ENCODE measurements around the gene PPP1R37. TPM values are rescaled to one million over a fixed set of nuclear protein-coding genes. Genes with fewer than 3 reads are reported as not detected.

PPP1R37 gene
- total and polyA plus RNA-seq, 2 donors (not counting 1 experiment from before 2014, with no cell fraction given): 20.7 to 28.1 TPM

DNA sequence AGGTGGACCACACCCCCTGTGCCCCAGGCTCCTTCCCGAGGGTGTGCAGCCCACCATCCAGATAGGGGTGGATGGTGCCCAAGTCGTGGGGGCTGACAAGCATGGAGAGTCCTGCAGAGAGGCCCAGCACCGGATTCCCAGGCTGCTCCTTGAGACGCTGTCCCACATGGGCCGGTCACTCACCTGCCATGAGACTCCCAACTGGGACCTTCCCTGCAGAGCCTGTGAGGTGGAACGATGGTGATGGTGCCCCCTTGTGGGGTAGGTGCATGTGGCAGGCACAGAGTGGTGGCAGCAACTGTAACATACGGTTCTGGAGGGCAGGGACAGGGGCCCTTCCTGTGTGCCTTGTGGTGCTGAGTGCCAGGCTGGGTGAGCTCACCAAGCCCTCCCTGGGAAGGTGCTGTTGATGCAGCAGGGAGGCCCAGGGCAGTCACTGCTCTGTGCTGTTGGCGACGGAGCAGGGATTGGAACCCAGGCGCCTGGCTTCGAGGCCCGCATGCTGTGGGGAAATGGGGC is 33.1 kb downstream of the PPP1R37 start:
- H3K4me2 ChIP-seq (replicated peaks; ENCODE audit: low read depth, low read length, poor library complexity, severe bottlenecking): peak overlapping the region; percentile 21

GRCh38 chr19:45126654-45127053 is 33.7 kb downstream of the PPP1R37 start:
- WGBS (ENCODE audit: insufficient coverage): 88% methylated on average over 7 of the region's 7 CpGs
- no peak overlapping the region for H3K4me3 ChIP-seq (ENCODE audit: control extremely low read depth in 1 of 5, extremely low read depth in 1 of 5, insufficient read depth in 1 of 5, low read depth in 2 of 5, low read length in 4 of 5)
- H2AFZ ChIP-seq (ENCODE audit: insufficient read depth, low read depth, low read length, poor library complexity, severe bottlenecking): no peak overlapping the region
- CTCF ChIA-PET: interaction anchor here (0.8 to 2.5 kb wide), 10 partner anchors 9 to 110 kb away, joined by 3 to 14 read pairs (median 3); partner anchors contain the start of gene PPP1R37
- H3K4me3 Mint-ChIP-seq: no peak overlapping the region
- H3K27me3 Mint-ChIP-seq: no peaks in the 10 kb centered on the region
- H3K27ac Mint-ChIP-seq: no peak overlapping the region
- H3K9ac ChIP-seq (ENCODE audit: low read length): no peak overlapping the region
- no peaks in the 10 kb centered on the region for H3K9me3 ChIP-seq (ENCODE audit: control extremely low read depth in 1 of 3, control insufficient read depth in 2 of 3, insufficient read depth in 1 of 3, low read length in 2 of 3)
- H3K9me3 Mint-ChIP-seq (ENCODE audit: insufficient read depth): no peaks in the 10 kb centered on the region
- no peaks in the 10 kb centered on the region for H3K36me3 ChIP-seq (replicated peaks in 1 of 2; ENCODE audit: control extremely low read depth in 1 of 2, control insufficient read depth in 1 of 2, extremely low read depth in 1 of 2, insufficient read depth in 2 of 2, low read length in 1 of 2)
- H3K4me1 Mint-ChIP-seq: peaks cover 43% of the 10 kb centered on the region
- POLR2A ChIA-PET: interaction anchor here (0.6 kb wide), 1 partner anchor 738 kb away, joined by 4 read pairs; no protein-coding TSS in a partner anchor
- intact Hi-C loops (cut with micrococcal nuclease): loop anchor here (5.0 kb wide), 1 partner anchor 34 kb away; the partner anchor contains the start of gene PPP1R37
- no peaks in the 10 kb centered on the region for H3K27me3 ChIP-seq (replicated peaks in 1 of 4; ENCODE audit: control extremely low read depth in 1 of 4, control insufficient read depth in 3 of 4, insufficient read depth in 4 of 4, low read length in 3 of 4)
- no peak for ATAC-seq (ENCODE audit: low read depth)
- TF ChIP-seq, protein P1, sequence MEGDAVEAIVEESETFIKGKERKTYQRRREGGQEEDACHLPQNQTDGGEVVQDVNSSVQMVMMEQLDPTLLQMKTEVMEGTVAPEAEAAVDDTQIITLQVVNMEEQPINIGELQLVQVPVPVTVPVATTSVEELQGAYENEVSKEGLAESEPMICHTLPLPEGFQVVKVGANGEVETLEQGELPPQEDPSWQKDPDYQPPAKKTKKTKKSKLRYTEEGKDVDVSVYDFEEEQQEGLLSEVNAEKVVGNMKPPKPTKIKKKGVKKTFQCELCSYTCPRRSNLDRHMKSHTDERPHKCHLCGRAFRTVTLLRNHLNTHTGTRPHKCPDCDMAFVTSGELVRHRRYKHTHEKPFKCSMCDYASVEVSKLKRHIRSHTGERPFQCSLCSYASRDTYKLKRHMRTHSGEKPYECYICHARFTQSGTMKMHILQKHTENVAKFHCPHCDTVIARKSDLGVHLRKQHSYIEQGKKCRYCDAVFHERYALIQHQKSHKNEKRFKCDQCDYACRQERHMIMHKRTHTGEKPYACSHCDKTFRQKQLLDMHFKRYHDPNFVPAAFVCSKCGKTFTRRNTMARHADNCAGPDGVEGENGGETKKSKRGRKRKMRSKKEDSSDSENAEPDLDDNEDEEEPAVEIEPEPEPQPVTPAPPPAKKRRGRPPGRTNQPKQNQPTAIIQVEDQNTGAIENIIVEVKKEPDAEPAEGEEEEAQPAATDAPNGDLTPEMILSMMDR (IDR thresholded peaks at IDR 0.05): no peak
- no peak for TF ChIP-seq EZH2 (IDR thresholded peaks at IDR 0.05; ENCODE audit: borderline replicate concordance, insufficient read depth, low read depth, low read length, poor library complexity, severe bottlenecking)
- H4K20me1 ChIP-seq (ENCODE audit: control insufficient read depth, insufficient read depth, low read length, poor library complexity, severe bottlenecking): peaks cover 76% of the 10 kb centered on the region
- H3K4me1 ChIP-seq (ENCODE audit: control insufficient read depth in 2 of 2, insufficient read depth in 2 of 2, low read length in 2 of 2): peaks cover 12 to 19% of the 10 kb centered on the region in 2 donors
- no peak overlapping the region for H3K4me2 ChIP-seq (replicated peaks; ENCODE audit: low read depth, low read length, poor library complexity, severe bottlenecking)
- H3K27ac ChIP-seq (ENCODE audit: low read length in 2 of 2): no peak overlapping the region
- no peak for DNase-seq
- peaks cover 95% of the 10 kb centered on the region for H3K79me2 ChIP-seq (ENCODE audit: control insufficient read depth, insufficient read depth, low read length)

More for the DNA sequence above, 33.1 kb downstream of the PPP1R37 start:
- Histone ChIP-seq H3K27me3 (replicated peaks in 1 of 4; ENCODE audit: control extremely low read depth in 1 of 4, control insufficient read depth in 3 of 4, insufficient read depth in 4 of 4, low read length in 3 of 4) (no peaks in the 10 kb centered on the region), H3K9ac (ENCODE audit: low read length) (no peak overlapping the region), H3K36me3 (replicated peaks in 1 of 2; ENCODE audit: control extremely low read depth in 1 of 2, control insufficient read depth in 1 of 2, extremely low read depth in 1 of 2, insufficient read depth in 2 of 2, low read length in 1 of 2) (no peaks in the 10 kb centered on the region), H3K4me3 (ENCODE audit: control extremely low read depth in 1 of 5, extremely low read depth in 1 of 5, insufficient read depth in 1 of 5, low read depth in 2 of 5, low read length in 4 of 5) (no peak overlapping the region), H3K4me1 (ENCODE audit: control insufficient read depth in 2 of 2, insufficient read depth in 2 of 2, low read length in 2 of 2) (peaks cover 16 to 25% of the 10 kb centered on the region in 2 donors), H2AFZ (ENCODE audit: insufficient read depth, low read depth, low read length, poor library complexity, severe bottlenecking) (no peak overlapping the region), H3K79me2 (ENCODE audit: control insufficient read depth, insufficient read depth, low read length) (peaks cover 95% of the 10 kb centered on the region), H4K20me1 (ENCODE audit: control insufficient read depth, insufficient read depth, low read length, poor library complexity, severe bottlenecking) (peaks cover 77% of the 10 kb centered on the region), H3K9me3 (ENCODE audit: control extremely low read depth in 1 of 3, control insufficient read depth in 2 of 3, insufficient read depth in 1 of 3, low read length in 2 of 3) (no peaks in the 10 kb centered on the region), H3K27ac (ENCODE audit: low read length in 2 of 2) (no peak overlapping the region)
- no peak for TF ChIP-seq EZH2 (IDR thresholded peaks at IDR 0.05; ENCODE audit: borderline replicate concordance, insufficient read depth, low read depth, low read length, poor library complexity, severe bottlenecking)
- TF ChIP-seq, protein P1 (IDR thresholded peaks at IDR 0.05): peak; percentile 76
- Mint-ChIP-seq H3K27me3 (no peaks in the 10 kb centered on the region), H3K9me3 (ENCODE audit: insufficient read depth) (no peaks in the 10 kb centered on the region), H3K4me1 (peaks cover 43% of the 10 kb centered on the region), H3K4me3 (no peak overlapping the region), H3K27ac (no peak overlapping the region)
- 57% methylated on average over 12 of the region's 12 CpGs for WGBS (ENCODE audit: insufficient coverage)
- intact Hi-C loops (cut with micrococcal nuclease): loop anchor here (5.0 kb wide), 1 partner anchor 34 kb away; the partner anchor contains the start of gene PPP1R37
- ChIA-PET CTCF (interaction anchor here (0.7 to 2.5 kb wide), 12 partner anchors 9 to 147 kb away, joined by 3 to 14 read pairs (median 3); partner anchors contain the start of gene PPP1R37), POLR2A (interaction anchor here (1.1 kb wide), 1 partner anchor 23 kb away, joined by 3 read pairs; no protein-coding TSS in a partner anchor)
- DNase-seq (peak; percentile 71), ATAC-seq (ENCODE audit: low read depth) (peak; percentile 78)
